Upper lobe of left lung (tissue), 4 donors: ENCODE measurements around the gene RERE.

Source experiments
- CTCF ChIP-seq, 6 experiments: fragments of 450-650 bp in 4 of 6; fragments of 200-600 bp in 2 of 6; sonication (generic) in 2 of 6; IDR thresholded peaks; one replicate each; pipeline ENCODE4 v1.5.1; 2016 to 2019; ENCODE audit warnings: antibody characterized with exemption in 6 of 6
- POLR2A ChIP-seq, 4 donors: fragments of 450-650 bp; IDR thresholded peaks; one replicate each; pipeline ENCODE4 v1.5.1; 2016 to 2017; ENCODE audit warnings: antibody characterized with exemption in 4 of 4, mild to moderate bottlenecking in 2 of 4

DNA sequence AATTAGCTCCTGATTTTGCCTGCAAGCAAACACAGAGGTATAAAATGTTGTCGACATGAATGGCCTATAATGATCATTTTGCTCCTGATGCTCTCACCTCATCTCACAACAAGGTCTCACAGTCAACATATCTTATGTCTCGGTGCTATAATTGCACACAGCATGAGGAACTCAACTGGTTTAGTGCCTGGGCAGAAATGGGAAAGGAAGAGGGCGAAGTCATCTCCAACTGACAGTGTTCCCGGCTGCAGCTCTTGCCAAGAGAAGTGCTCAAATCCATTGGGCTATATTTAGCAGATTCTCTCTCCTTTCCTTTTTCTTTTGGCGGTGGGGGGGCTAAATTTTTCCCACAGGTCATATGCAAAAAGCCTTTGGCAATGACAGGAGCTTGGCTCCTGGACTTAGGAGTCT is 446.5 kb downstream of the RERE start:
- TF ChIP-seq POLR2A (IDR thresholded peaks at IDR 0.05), result no peak
- TF ChIP-seq CTCF (IDR thresholded peaks at IDR 0.05), result no peak
